CD4-positive, alpha-beta T cell treated with Interleukin-15 for 1 hour (primary cell): Measurements from ENCODE around the gene R3HDM4.
"Not testable (repeated sequence)": the region's sequence is repeated elsewhere in the genome, so short reads cannot be mapped to it uniquely, and the experiment has no call there.

ENCODE experiments used
- DNase-seq: peaks from one replicate; pipeline ENCODE4 v3.0.0-alpha.2; 2020

Gene R3HDM4

DNA sequence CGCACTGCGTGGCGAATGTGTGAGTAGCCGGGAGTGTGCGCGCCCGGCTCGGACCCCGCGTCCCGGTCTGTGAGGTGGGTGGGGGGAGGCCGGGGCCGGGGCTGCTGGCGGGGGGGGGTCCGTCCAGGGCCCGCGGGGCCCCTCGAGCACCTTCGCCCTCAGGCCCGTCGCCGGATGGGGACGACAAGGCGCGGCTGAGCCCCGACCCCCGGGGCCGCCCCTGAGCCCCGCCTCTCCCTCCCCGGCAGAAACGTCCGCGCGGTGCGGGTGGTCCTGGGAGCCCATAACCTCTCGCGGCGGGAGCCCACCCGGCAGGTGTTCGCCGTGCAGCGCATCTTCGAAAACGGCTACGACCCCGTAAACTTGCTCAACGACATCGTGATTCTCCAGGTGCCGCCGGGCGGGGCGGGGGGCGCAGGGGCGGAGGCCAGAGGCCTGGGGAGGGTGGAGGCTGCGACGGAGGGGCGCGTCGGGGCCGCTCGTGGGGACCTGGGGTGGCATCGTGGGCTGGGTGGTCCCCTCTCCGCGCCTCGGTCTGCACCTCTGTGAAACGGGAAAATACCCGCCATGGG lies 59.9 kb downstream of the R3HDM4 start:
- no peak for DNase-seq

DNA sequence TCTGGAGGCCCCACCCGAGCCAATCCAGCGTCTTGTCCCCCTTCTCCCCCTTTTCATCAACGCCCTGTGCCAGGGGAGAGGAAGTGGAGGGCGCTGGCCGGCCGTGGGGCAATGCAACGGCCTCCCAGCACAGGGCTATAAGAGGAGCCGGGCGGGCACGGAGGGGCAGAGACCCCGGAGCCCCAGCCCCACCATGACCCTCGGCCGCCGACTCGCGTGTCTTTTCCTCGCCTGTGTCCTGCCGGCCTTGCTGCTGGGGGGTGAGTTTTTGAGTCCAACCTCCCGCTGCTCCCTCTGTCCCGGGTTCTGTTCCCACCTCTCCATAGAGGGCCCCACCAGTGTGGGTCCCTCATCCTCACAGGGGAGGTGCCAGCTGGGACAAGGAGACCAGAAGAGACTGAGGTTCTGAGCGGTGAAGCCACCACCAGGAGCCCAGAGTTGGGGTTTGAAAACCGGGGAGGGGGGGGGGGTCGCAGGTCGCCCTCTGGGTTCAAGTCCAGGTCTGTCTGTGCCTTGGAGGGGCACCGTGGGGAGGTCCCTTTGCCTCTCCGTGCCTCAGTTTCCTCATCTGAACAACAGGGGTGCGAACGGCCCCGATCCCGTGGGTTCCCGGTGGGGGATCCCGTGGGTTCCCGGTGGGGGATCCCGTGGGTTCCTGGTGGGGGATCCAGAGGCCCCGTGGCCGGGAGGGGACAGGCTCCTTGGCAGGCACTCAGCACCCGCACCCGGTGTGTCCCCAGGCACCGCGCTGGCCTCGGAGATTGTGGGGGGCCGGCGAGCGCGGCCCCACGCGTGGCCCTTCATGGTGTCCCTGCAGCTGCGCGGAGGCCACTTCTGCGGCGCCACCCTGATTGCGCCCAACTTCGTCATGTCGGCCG lies 60.6 kb downstream of the R3HDM4 start, which contains the start of gene ELANE:
TSS of gene ELANE (plus strand) at position 168 of the 878 bp plus-strand sequence. CDS start at position 194, 26 bp downstream.
- no peak for DNase-seq

- DNase-seq = no peak
These were observed 62.1 kb downstream of the R3HDM4 start for GRCh38 chr19:850979-851335.

GRCh38 chr19:850221-850978 lies 62.6 kb downstream of the R3HDM4 start:
- no peak for DNase-seq

DNA sequence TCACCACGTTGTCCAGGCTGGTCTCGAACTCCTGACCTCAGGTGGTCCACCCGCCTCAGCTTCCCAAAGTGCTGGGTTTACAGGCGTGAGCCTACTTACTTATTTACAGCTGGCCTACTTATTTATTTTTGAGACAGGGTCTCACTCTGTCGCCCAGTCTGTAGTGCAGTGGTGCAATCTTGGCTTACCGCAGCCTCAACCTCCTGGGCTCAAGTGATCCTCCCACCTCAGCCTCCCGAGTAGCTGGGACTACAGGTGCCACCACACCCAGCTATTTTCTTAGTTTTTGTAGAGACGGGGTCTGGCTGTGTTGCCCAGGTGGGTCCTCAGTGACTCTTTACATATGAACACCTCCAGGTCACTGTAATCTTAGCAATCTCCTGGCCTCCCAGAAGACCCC lies 63.8 kb downstream of the R3HDM4 start:
- DNase-seq = not testable (repeated sequence)

DNA sequence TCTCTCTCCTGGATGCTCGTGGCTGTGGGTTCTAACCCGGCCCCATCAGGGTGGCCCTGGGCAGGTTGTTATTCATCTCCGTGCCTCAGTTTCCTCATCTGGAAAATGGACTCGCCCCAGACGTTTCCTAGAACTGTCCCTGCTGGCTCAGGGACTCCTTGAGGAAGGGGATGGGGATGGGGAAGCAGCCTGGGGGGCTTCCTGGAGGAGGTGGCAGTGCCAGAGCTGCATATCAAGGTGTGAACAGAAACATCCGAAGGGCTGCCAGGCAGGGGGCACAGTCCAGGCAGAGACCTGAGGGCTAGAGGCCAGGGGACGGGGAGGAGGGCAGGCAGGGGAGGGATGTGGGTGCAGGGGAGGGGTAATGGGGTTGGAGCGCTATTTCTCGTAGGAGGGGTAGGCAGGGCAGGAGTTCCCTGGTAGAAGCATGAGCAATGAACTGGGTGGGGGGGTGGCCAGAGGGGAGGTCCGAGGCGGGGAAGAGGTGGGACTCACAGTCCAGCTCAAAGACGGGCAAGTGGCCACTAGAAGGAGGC lies 64.6 kb downstream of the R3HDM4 start:
- DNase-seq = no peak
